Measurements from ENCODE around the gene PTCSC3. TPM values are rescaled to one million over a fixed set of nuclear protein-coding genes. Genes with fewer than 3 reads are reported as not detected.

The PTCSC3 gene
- total RNA-seq, 2 experiments from 2014 or later = not detected

DNA sequence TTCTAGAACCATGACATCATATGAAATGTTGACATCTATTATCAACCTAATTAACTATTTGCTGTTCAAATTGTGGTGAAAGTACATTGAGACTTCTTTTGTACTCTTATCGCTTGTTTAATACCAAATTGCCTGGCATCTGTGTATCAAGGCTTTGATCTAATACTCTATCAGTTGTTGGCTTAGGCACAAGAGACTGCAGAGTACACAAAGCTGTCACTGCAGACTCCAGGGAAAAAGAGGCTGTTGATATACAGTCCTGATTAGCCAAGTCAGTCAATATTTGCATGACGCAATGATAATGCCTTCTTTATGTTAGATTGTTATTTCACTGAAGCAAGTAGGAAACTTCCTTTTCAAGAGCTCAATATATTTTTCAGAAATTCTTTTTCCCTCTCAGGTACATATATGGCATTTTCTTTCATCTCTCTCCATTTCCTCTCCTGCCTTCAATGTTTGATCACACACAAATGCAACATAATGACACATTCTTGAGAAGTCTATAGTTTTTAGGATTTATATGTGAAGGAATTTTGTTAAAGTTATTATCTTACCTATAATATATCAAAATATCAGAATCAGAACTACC is 32.3 kb upstream of the PTCSC3 start:
- no peak overlapping the region for H3K4me3 Mint-ChIP-seq
- intact Hi-C loops (cut with micrococcal nuclease) = loop anchor here (2.0 kb wide), 1 partner anchor 166 kb away; no protein-coding TSS in a partner anchor
- H3K27me3 Mint-ChIP-seq = peaks cover 6% of the 10 kb centered on the region
- DNase-seq = no peak
- peaks cover 3% of the 10 kb centered on the region for H3K4me1 Mint-ChIP-seq (ENCODE audit: low read depth)
- ChIA-PET POLR2A (no interaction called here), CTCF (no interaction called here)
- H3K9me3 Mint-ChIP-seq = peaks cover 4% of the 10 kb centered on the region
- no peak overlapping the region for H3K27ac Mint-ChIP-seq
- no peaks in the 10 kb centered on the region for H3K36me3 Mint-ChIP-seq

- no peak overlapping the region for H3K27ac Mint-ChIP-seq
- no peaks in the 10 kb centered on the region for H3K36me3 Mint-ChIP-seq
- ChIA-PET POLR2A (no interaction called here), CTCF (no interaction called here)
- H3K27me3 Mint-ChIP-seq = no peaks in the 10 kb centered on the region
- H3K4me1 Mint-ChIP-seq (ENCODE audit: low read depth) = peaks cover 3% of the 10 kb centered on the region
- H3K4me3 Mint-ChIP-seq = no peak overlapping the region
- no peak for DNase-seq
- intact Hi-C loops (cut with micrococcal nuclease) = no loop called here
- peaks cover 4% of the 10 kb centered on the region for H3K9me3 Mint-ChIP-seq
Observed at GRCh38 chr14:36207500-36207899, 31.0 kb upstream of the PTCSC3 start.

DNA sequence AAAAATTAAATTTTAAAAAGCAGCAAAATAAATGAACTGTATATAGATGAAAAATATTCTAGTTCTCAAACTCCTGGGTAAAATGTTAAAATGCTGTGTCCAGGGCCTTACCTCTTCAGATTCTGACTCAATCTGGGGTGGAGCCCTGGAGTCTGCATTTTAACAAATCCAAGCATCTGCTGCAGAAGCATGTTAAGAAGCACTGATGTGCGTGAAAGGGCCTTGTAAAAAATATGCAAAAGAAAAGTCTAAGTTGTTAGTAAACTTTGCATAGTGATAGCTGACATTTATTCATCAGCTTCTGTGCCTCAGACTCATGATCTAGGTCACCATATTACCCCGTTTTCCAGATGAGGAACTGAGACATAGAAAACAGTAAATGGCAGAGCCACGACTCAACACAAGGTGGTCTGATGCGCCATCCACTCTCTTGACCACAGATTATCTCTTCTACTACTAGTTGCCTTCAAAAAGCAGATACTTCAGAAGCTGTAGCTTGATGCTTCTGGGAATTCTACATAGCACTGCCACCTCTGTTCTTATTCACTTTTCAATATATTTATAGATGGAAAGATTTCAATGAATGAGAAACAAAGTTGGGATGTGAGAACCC is 28.0 kb upstream of the PTCSC3 start:
- no peak overlapping the region for H3K4me3 Mint-ChIP-seq
- POLR2A ChIA-PET = no interaction called here
- no peaks in the 10 kb centered on the region for H3K4me1 Mint-ChIP-seq (ENCODE audit: low read depth)
- no peaks in the 10 kb centered on the region for H3K36me3 Mint-ChIP-seq
- H3K27ac Mint-ChIP-seq = no peak overlapping the region
- H3K27me3 Mint-ChIP-seq = no peaks in the 10 kb centered on the region
- DNase-seq = no peak
- peaks cover 4% of the 10 kb centered on the region for H3K9me3 Mint-ChIP-seq
- intact Hi-C loops (cut with micrococcal nuclease) = no loop called here
- CTCF ChIA-PET = no interaction called here

DNA sequence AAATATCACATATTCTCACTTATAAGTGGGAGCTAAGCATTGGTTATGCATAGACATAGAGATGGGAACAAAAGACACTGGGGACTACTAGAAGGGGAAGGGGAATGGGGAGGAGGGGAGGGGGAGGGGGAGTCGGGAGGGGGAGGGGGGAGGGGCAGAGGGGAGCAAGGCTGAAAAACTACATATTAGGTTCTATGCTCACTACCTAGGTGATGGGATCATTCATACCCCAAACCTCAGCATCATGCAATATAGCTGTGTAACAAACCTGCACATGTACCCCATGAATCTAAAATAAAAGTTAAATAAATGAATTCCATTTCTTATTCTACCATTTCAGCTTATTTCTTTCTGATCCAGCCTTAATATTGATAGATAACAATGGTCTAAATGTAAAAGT is 21.9 kb upstream of the PTCSC3 start:
- CTCF ChIA-PET = no interaction called here
- Mint-ChIP-seq H3K36me3 (no peaks in the 10 kb centered on the region), H3K27me3 (peaks cover 4% of the 10 kb centered on the region), H3K4me3 (no peak overlapping the region), H3K4me1 (ENCODE audit: low read depth) (no peaks in the 10 kb centered on the region), H3K9me3 (no peaks in the 10 kb centered on the region), H3K27ac (no peak overlapping the region)
- no peak for DNase-seq
- POLR2A ChIA-PET = no interaction called here
- intact Hi-C loops (cut with micrococcal nuclease) = no loop called here

DNA sequence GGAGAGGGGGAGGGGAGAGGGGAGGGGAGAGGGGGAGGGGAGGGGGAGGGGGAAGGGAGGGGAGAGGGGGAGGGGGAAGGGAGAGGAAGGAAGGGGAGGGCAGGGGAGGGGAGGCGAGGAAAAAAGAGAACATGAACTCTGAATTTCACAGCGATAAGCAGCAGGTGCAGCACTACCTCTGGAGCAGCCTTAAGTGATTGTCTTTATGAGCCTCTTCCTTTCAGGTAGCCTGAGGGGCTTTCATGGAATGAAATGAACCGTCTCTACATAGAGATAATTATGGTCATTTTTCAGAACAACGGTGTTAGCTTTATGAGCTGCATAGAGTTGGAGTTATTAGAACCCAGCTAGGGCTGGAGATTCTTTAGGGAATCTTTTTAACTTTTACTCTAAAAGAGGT is 18.1 kb upstream of the PTCSC3 start:
- ChIA-PET CTCF (no interaction called here), POLR2A (no interaction called here)
- H3K27me3 Mint-ChIP-seq = peaks cover 4% of the 10 kb centered on the region
- H3K4me3 Mint-ChIP-seq = no peak overlapping the region
- no peak overlapping the region for H3K27ac Mint-ChIP-seq
- no peaks in the 10 kb centered on the region for H3K4me1 Mint-ChIP-seq (ENCODE audit: low read depth)
- no peak for DNase-seq
- no peaks in the 10 kb centered on the region for H3K36me3 Mint-ChIP-seq
- H3K9me3 Mint-ChIP-seq = no peaks in the 10 kb centered on the region
- intact Hi-C loops (cut with micrococcal nuclease) = no loop called here

- no peak overlapping the region for H3K4me3 Mint-ChIP-seq
- intact Hi-C loops (cut with micrococcal nuclease) = no loop called here
- DNase-seq = no peak
- no peaks in the 10 kb centered on the region for H3K36me3 Mint-ChIP-seq
- ChIA-PET CTCF (no interaction called here), POLR2A (no interaction called here)
- no peaks in the 10 kb centered on the region for H3K9me3 Mint-ChIP-seq
- no peaks in the 10 kb centered on the region for H3K4me1 Mint-ChIP-seq (ENCODE audit: low read depth)
- H3K27me3 Mint-ChIP-seq = peaks cover 1% of the 10 kb centered on the region
- H3K27ac Mint-ChIP-seq = no peak overlapping the region
Observed at GRCh38 chr14:36192530-36192929, 16.0 kb upstream of the PTCSC3 start.

DNA sequence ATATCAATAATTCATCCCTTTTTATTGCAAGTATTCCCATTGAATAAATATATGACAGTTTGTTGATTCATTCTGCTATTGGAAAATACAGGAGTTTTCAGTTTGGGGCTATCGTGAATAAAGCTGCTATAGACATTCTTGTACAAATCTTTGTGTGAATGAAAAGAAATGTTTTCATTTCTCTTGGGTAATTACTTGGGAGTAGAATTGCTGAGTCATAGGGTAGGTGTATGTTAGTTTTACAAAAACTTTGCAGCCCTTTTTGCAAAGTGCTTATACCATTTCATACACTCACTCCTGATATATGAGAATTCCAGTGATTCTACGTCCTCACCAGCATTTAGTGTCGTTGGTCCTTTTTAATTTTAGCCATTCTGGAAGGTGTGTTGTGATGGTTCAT is 6.9 kb upstream of the PTCSC3 start:
- H3K9me3 Mint-ChIP-seq = no peaks in the 10 kb centered on the region
- no peak overlapping the region for H3K27ac Mint-ChIP-seq
- ChIA-PET CTCF (no interaction called here), POLR2A (no interaction called here)
- H3K27me3 Mint-ChIP-seq = peaks cover 4% of the 10 kb centered on the region
- DNase-seq = no peak
- no peaks in the 10 kb centered on the region for H3K36me3 Mint-ChIP-seq
- H3K4me1 Mint-ChIP-seq (ENCODE audit: low read depth) = no peaks in the 10 kb centered on the region
- intact Hi-C loops (cut with micrococcal nuclease) = no loop called here
- H3K4me3 Mint-ChIP-seq = no peak overlapping the region

DNA sequence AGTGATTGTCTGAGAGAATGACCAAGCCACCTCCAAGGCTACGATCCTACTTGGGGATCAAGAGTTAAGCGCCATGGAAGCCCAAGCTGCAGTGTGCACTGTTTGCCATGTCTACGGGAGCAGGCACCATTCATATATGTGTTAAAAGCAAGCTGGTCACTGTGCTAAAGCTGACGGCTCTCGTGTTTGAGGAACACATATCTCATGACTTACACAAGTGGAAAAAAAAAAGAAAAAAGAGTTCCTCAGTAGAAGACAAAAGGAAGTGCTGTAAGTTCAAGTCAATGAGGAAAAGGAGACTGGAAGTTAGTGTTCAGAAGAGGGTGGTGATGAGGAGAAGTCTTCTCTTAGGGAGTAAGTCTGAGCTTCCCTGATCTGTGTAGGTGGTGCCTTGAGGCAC is 4.9 kb upstream of the PTCSC3 start:
- H3K27me3 Mint-ChIP-seq = peaks cover 4% of the 10 kb centered on the region
- H3K4me3 Mint-ChIP-seq = no peak overlapping the region
- H3K9me3 Mint-ChIP-seq = no peaks in the 10 kb centered on the region
- ChIA-PET CTCF (no interaction called here), POLR2A (no interaction called here)
- DNase-seq = no peak
- no peaks in the 10 kb centered on the region for H3K36me3 Mint-ChIP-seq
- no peaks in the 10 kb centered on the region for H3K4me1 Mint-ChIP-seq (ENCODE audit: low read depth)
- H3K27ac Mint-ChIP-seq = no peak overlapping the region
- intact Hi-C loops (cut with micrococcal nuclease) = no loop called here

DNA sequence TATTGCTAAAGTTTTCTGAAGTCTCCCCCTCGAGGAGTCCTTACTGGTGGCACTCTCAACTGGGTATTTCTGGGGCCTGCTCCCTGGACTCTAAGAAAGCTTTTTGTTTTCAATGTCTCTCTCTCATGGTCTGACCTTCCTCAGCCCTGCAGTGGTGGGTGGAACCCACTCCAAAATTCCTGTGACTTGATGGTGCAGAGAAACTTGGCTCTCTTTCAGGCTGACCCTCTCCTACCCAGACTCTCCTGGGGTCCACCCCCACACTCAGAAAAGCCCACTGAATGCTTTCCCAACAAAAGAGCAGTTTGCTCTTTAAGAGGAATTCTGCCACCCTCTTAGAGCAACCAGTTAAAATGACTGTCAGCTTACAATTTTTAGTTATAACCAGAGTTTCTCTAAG is 967 bp upstream of the PTCSC3 start:
- intact Hi-C loops (cut with micrococcal nuclease) = no loop called here
- no peak for DNase-seq
- CTCF ChIA-PET = no interaction called here
- POLR2A ChIA-PET = no interaction called here
- Mint-ChIP-seq H3K36me3 (no peaks in the 10 kb centered on the region), H3K27me3 (peaks cover 8% of the 10 kb centered on the region), H3K9me3 (no peaks in the 10 kb centered on the region), H3K4me1 (ENCODE audit: low read depth) (no peaks in the 10 kb centered on the region), H3K27ac (no peak overlapping the region), H3K4me3 (no peak overlapping the region)

DNA sequence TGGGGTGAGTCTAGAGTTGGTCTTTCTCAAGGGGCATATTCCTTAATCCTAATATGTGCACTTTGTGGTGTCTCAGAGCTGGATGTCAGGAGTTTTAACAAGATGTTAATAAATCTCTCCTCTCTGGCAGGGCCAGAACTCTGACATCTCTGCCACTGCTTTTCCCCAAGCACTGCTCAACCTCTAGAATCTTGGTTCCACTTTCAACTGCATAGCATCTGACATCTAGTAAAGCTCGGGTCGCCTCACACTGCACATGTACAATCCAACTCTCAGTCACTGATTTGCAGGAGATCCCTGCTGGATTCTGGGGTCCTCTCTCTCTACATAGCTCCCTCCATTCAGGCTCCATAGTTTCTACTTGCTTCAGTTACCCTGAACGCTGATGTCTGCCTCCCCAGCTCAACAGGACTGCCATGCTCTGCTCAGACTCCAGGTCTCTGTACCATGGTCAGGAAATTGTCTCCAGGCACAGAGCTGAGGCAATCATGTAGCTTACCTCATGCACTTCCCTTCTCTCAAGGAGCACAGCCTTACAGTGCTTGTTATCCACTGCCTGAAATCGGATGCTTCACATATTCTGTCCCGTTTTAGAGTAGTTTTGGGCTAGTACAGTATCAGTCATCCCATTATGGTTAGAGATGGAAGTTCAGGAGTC is 1.6 kb downstream of the PTCSC3 start:
- DNase-seq = no peak
- ChIA-PET CTCF (no interaction called here), POLR2A (no interaction called here)
- Mint-ChIP-seq H3K36me3 (no peaks in the 10 kb centered on the region), H3K27ac (no peak overlapping the region), H3K9me3 (no peaks in the 10 kb centered on the region), H3K4me3 (no peak overlapping the region), H3K27me3 (peaks cover 5% of the 10 kb centered on the region), H3K4me1 (ENCODE audit: low read depth) (no peaks in the 10 kb centered on the region)
- intact Hi-C loops (cut with micrococcal nuclease) = no loop called here

- Mint-ChIP-seq H3K27ac (no peak overlapping the region), H3K4me1 (ENCODE audit: low read depth) (no peaks in the 10 kb centered on the region), H3K9me3 (no peaks in the 10 kb centered on the region), H3K36me3 (no peaks in the 10 kb centered on the region), H3K4me3 (no peak overlapping the region), H3K27me3 (peaks cover 7% of the 10 kb centered on the region)
- intact Hi-C loops (cut with micrococcal nuclease) = no loop called here
- no peak for DNase-seq
- ChIA-PET POLR2A (no interaction called here), CTCF (no interaction called here)
Observed at GRCh38 chr14:36173161-36173560, 3.4 kb downstream of the PTCSC3 start.

DNA sequence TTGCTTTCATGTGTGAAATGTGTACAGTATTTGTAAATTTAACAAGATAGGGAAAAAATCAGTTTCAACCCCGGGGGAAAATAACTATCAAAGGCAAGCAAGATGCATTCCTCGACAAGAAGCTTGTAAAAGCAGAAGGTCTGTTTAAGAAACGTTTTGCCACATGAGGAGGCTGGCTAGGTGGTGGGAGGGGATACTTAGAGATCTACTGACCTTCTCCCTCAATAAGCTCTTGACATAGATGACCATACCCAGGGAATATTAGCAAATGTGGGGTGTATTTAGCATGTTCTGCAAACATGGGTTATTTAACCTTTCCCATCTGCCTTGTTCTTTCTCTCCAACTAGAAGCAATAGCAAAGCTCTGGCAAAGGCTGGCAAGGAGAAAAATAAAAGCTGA is 4.9 kb downstream of the PTCSC3 start:
- H3K27me3 Mint-ChIP-seq = peaks cover 7% of the 10 kb centered on the region
- no peak for DNase-seq
- intact Hi-C loops (cut with micrococcal nuclease) = no loop called here
- ChIA-PET POLR2A (no interaction called here), CTCF (no interaction called here)
- no peaks in the 10 kb centered on the region for H3K4me1 Mint-ChIP-seq (ENCODE audit: low read depth)
- no peaks in the 10 kb centered on the region for H3K9me3 Mint-ChIP-seq
- no peak overlapping the region for H3K4me3 Mint-ChIP-seq
- H3K36me3 Mint-ChIP-seq = no peaks in the 10 kb centered on the region
- no peak overlapping the region for H3K27ac Mint-ChIP-seq

DNA sequence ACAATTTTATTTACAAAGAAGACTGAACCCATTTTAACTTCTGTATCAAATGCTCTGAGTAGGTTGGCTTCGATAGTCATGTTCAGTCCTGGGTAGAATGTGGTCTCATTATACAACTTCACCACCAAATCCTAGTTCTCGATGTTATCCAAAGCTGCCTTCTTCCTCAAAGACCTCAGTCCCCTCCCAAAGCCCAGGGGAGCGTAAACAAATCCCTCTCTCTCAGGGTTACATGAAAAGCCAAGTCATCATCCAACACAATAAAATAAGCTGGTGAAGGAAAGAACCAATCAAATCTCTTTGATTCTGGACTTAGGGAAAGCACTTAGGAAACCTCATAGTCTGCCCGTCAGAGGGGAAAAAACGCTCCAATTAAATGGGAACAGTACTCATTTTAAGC is 9.1 kb downstream of the PTCSC3 start:
- Mint-ChIP-seq H3K27me3 (peaks cover 2% of the 10 kb centered on the region), H3K4me3 (no peak overlapping the region), H3K27ac (no peak overlapping the region), H3K36me3 (no peaks in the 10 kb centered on the region), H3K4me1 (ENCODE audit: low read depth) (no peaks in the 10 kb centered on the region), H3K9me3 (no peaks in the 10 kb centered on the region)
- POLR2A ChIA-PET = no interaction called here
- intact Hi-C loops (cut with micrococcal nuclease) = no loop called here
- CTCF ChIA-PET = no interaction called here
- no peak for DNase-seq

Data from activated CD4-positive, alpha-beta memory T cell treated with anti-CD3 and anti-CD28 coated beads for 36 hours (primary cell).